Measurements from ENCODE around the gene SORT1.
"Not testable (repeated sequence)": the region's sequence is repeated elsewhere in the genome, so short reads cannot be mapped to it uniquely, and the experiment has no call there.

SORT1 gene

GRCh38 chr1:109379907-109380306 is 17.8 kb downstream of the SORT1 start:
- DNase-seq (ENCODE audit: low read depth in 2 of 2), result no peak

GRCh38 chr1:109379422-109379821 is 18.3 kb downstream of the SORT1 start:
- DNase-seq (ENCODE audit: low read depth in 2 of 2), result no peak

GRCh38 chr1:109377698-109378097 is 20.0 kb downstream of the SORT1 start:
- no peak for DNase-seq (ENCODE audit: low read depth in 2 of 2)

- DNase-seq (ENCODE audit: low read depth in 2 of 2), result not testable (repeated sequence)
These were observed 24.0 kb downstream of the SORT1 start for GRCh38 chr1:109373696-109374095.

GRCh38 chr1:109373126-109373525 is 24.6 kb downstream of the SORT1 start:
- no peak for DNase-seq (ENCODE audit: low read depth in 2 of 2)

GRCh38 chr1:109372281-109372680 is 25.4 kb downstream of the SORT1 start:
- no peak for DNase-seq (ENCODE audit: low read depth in 2 of 2)

GRCh38 chr1:109371341-109371739 is 26.4 kb downstream of the SORT1 start:
- DNase-seq (ENCODE audit: low read depth in 2 of 2), result no peak

- no peak for DNase-seq (ENCODE audit: low read depth in 2 of 2)
These were observed 26.9 kb downstream of the SORT1 start for GRCh38 chr1:109370712-109371340.

- no peak for DNase-seq (ENCODE audit: low read depth in 2 of 2)
These were observed 28.5 kb downstream of the SORT1 start for GRCh38 chr1:109369167-109369746.

GRCh38 chr1:109368464-109368863 is 29.3 kb downstream of the SORT1 start:
- no peak for DNase-seq (ENCODE audit: low read depth in 2 of 2)

- DNase-seq (ENCODE audit: low read depth in 2 of 2), result no peak
These were observed 30.1 kb downstream of the SORT1 start for GRCh38 chr1:109367626-109368025.

GRCh38 chr1:109365642-109366204 is 32.0 kb downstream of the SORT1 start:
- DNase-seq (ENCODE audit: low read depth in 2 of 2), result no peak

GRCh38 chr1:109361649-109362048 is 36.1 kb downstream of the SORT1 start:
- no peak for DNase-seq (ENCODE audit: low read depth in 2 of 2)

- no peak for DNase-seq (ENCODE audit: low read depth in 2 of 2)
These were observed 36.6 kb downstream of the SORT1 start for GRCh38 chr1:109361069-109361468.

GRCh38 chr1:109357616-109358015 is 40.1 kb downstream of the SORT1 start:
- no peak for DNase-seq (ENCODE audit: low read depth in 2 of 2)

- DNase-seq (ENCODE audit: low read depth in 2 of 2), result no peak
These were observed 40.8 kb downstream of the SORT1 start for GRCh38 chr1:109356915-109357314.

- no peak for DNase-seq (ENCODE audit: low read depth in 2 of 2)
These were observed 41.2 kb downstream of the SORT1 start for GRCh38 chr1:109356505-109356904.

- no peak for DNase-seq (ENCODE audit: low read depth in 2 of 2)
These were observed 42.8 kb downstream of the SORT1 start for GRCh38 chr1:109354929-109355328.

- no peak for DNase-seq (ENCODE audit: low read depth in 2 of 2)
These were observed 46.3 kb downstream of the SORT1 start for GRCh38 chr1:109351457-109351856.

- no peak for DNase-seq (ENCODE audit: low read depth in 2 of 2)
These were observed 47.1 kb downstream of the SORT1 start for GRCh38 chr1:109350655-109351054.

- no peak for DNase-seq (ENCODE audit: low read depth in 2 of 2)
These were observed 47.5 kb downstream of the SORT1 start for GRCh38 chr1:109350182-109350581.

- no peak for DNase-seq (ENCODE audit: low read depth in 2 of 2)
These were observed 50.2 kb downstream of the SORT1 start for GRCh38 chr1:109347511-109347910.

Measured in stimulated activated CD8-positive, alpha-beta memory T cell treated with anti-CD3 and anti-CD28 coated beads, Interleukin-7, amount 100 ng/mL, for 1 hour (primary cell).